Fibroblast of lung (primary cell): ENCODE measurements around the gene COLEC12.

Experiments used
- CTCF ChIP-seq, 2 donors: IDR thresholded peaks in 1 of 2; conservative IDR thresholded peaks in 1 of 2; 1 replicate in 1 of 2; 2 replicates in 1 of 2; pipeline ENCODE4 v1.5.1; 2011 to 2012; ENCODE audit warnings: low read length in 2 of 2, control low read depth in 1 of 2, inconsistent platforms in 1 of 2, low read depth in 1 of 2, mild to moderate bottlenecking in 1 of 2
- EZH2 ChIP-seq: IDR thresholded peaks from 2 replicates; pipeline ENCODE4 v1.5.1; 2012; ENCODE audit warnings: low read length, control low read depth, mild to moderate bottlenecking; ENCODE audit errors: missing control alignments

GRCh38 chr18:435940-436339, 64.6 kb downstream of the COLEC12 start:
- TF ChIP-seq CTCF (conservative IDR thresholded peaks at IDR 0.05 in 1 of 2, IDR thresholded peaks at IDR 0.05 in 1 of 2; ENCODE audit: low read depth in 1 of 2, low read length in 2 of 2), result no peak
- no peak for TF ChIP-seq EZH2
